Measurements from ENCODE around the gene GSE1.

The GSE1 gene

DNA sequence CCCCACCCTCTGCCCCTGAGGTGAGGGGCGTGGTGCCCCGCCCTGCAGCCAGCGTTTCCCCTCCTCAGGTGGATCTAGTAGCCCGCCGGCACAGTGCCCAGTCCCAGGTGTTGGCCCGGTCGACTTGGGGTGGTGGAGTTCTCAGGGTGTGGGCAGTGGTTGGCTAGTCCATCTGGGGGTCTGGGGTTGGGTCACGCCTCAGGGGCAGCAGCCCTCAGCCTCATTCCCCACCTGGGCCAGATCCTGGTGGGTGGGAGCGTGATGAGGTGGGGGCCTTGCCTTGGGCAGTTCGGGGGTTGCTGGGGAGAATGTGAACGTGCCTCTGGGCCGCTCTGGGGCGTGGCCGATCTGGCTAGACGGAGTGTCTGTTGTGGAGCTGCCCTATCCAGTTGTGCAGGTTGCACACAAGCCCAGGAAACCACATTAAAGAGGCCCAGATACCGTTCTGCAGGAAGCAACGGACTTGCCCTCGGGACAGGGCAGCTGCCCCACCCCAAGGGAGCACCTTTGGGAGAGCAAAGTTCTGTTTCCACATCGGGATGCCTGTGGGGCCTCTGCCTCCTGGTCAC is 32.0 kb downstream of the GSE1 start:
- H3K4me1 ChIP-seq (ENCODE audit: control insufficient read depth in 1 of 2, insufficient read depth in 1 of 2, low read depth in 1 of 2, low read length in 1 of 2) = peaks cover 12 to 14% of the 10 kb centered on the region in 2 experiments
- no peaks in the 10 kb centered on the region for H3K27me3 ChIP-seq
- TF ChIP-seq, protein P1, sequence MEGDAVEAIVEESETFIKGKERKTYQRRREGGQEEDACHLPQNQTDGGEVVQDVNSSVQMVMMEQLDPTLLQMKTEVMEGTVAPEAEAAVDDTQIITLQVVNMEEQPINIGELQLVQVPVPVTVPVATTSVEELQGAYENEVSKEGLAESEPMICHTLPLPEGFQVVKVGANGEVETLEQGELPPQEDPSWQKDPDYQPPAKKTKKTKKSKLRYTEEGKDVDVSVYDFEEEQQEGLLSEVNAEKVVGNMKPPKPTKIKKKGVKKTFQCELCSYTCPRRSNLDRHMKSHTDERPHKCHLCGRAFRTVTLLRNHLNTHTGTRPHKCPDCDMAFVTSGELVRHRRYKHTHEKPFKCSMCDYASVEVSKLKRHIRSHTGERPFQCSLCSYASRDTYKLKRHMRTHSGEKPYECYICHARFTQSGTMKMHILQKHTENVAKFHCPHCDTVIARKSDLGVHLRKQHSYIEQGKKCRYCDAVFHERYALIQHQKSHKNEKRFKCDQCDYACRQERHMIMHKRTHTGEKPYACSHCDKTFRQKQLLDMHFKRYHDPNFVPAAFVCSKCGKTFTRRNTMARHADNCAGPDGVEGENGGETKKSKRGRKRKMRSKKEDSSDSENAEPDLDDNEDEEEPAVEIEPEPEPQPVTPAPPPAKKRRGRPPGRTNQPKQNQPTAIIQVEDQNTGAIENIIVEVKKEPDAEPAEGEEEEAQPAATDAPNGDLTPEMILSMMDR (IDR thresholded peaks at IDR 0.05) = no peak
- peaks cover 57% of the 10 kb centered on the region for H3K36me3 ChIP-seq
- no peak overlapping the region for H3K4me3 ChIP-seq (ENCODE audit: low read depth in 1 of 2, low read length in 1 of 2)
- H3K9me3 ChIP-seq = no peaks in the 10 kb centered on the region
- no peak overlapping the region for H3K27ac ChIP-seq

DNA sequence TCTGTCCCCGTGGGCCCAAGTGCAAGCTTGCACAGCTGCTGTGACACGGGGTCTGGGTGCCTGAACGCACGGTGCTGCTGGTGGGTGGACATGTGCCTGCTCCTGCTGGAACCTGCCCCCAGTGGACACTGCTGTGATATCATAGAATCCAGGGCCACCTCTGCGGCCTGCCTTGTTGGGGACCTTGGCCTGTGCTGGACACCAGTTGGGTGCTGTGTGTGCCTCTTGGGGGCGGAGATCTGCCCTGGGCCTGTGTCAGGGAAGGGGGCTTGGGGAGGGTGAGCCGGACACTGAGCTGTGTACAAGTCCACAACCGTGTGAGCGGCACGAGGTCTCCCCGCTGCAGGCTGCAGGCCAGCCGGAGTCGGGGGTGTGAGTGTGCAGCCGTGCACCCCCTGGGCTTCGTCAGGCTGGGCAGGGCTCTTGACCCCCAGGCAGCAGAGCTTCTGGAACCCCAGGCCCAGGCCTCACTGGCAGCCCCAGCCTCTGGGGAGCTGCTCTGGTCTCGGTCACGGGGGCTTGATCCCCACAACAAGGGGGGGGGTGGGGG is 33.3 kb downstream of the GSE1 start:
- TF ChIP-seq, protein P1 (IDR thresholded peaks at IDR 0.05) = no peak
- Histone ChIP-seq H3K27ac (no peak overlapping the region), H3K9me3 (no peaks in the 10 kb centered on the region), H3K4me1 (ENCODE audit: control insufficient read depth in 1 of 2, insufficient read depth in 1 of 2, low read depth in 1 of 2, low read length in 1 of 2) (peaks cover 12% of the 10 kb centered on the region in 2 experiments), H3K36me3 (peaks cover 57% of the 10 kb centered on the region), H3K27me3 (no peaks in the 10 kb centered on the region), H3K4me3 (ENCODE audit: low read depth in 1 of 2, low read length in 1 of 2) (no peak overlapping the region)

DNA sequence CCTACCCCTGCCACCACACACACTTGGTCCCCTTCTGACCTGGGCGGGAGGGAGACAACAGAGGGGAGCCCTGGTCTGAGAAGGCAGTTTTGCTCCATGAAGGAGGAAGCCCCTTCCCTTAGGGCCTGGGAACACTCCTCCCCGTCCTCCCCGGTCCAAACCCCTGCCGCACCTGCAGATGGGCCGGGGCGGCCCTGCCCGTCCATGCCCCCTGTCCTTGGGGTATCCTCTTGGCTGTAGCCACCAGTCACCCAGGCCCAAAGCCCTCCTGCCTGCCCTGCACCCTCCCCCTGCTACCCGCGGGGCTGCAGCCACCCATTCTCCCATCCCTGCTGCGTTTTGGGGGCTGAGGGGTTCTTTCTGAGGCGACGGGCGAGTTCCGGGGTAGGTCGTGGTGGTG is 33.9 kb downstream of the GSE1 start:
- Histone ChIP-seq H3K9me3 (no peaks in the 10 kb centered on the region), H3K4me1 (ENCODE audit: control insufficient read depth in 1 of 2, insufficient read depth in 1 of 2, low read depth in 1 of 2, low read length in 1 of 2) (peaks cover 6 to 7% of the 10 kb centered on the region in 2 experiments), H3K36me3 (peaks cover 57% of the 10 kb centered on the region), H3K27me3 (no peaks in the 10 kb centered on the region), H3K27ac (no peak overlapping the region), H3K4me3 (ENCODE audit: low read depth in 1 of 2, low read length in 1 of 2) (no peak overlapping the region)
- TF ChIP-seq, protein P1 (IDR thresholded peaks at IDR 0.05) = no peak

DNA sequence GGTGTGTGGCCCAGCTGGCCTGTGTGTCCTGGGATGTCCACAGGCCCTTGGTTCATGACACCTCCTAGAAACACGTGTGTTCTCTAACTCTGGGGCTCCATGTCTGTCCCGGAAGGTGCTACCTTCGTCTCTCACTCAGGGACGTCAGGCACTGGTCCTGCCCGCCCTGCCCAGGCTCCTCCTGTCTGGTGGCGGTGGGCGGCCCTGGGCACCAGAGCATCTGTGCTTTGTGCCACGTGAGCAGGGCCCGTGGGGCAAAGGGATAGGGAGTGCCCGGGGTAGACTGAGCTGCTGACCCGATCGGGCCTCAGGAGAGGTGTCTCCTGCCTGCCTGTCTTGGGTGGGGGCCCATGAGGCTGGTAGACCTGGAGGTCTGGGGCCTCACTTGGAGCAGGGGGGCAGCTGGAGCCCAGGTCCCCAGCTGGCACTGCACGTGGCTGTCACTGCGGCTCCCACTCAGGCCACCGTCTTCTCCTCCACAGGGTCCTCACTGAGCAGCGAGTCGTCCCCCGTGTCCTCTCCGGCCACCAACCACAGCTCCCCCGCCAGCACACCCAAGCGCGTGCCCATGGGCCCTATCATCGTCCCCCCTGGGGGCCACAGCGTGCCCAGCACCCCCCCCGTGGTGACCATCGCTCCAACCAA is 35.1 kb downstream of the GSE1 start:
- TF ChIP-seq, protein P1 (IDR thresholded peaks at IDR 0.05) = no peak
- H3K4me3 ChIP-seq (ENCODE audit: low read depth in 1 of 2, low read length in 1 of 2) = no peak overlapping the region
- no peak overlapping the region for H3K27ac ChIP-seq
- peaks cover 5 to 6% of the 10 kb centered on the region in 2 experiments for H3K4me1 ChIP-seq (ENCODE audit: control insufficient read depth in 1 of 2, insufficient read depth in 1 of 2, low read depth in 1 of 2, low read length in 1 of 2)
- H3K27me3 ChIP-seq = no peaks in the 10 kb centered on the region
- no peaks in the 10 kb centered on the region for H3K9me3 ChIP-seq
- peaks cover 62% of the 10 kb centered on the region for H3K36me3 ChIP-seq

DNA sequence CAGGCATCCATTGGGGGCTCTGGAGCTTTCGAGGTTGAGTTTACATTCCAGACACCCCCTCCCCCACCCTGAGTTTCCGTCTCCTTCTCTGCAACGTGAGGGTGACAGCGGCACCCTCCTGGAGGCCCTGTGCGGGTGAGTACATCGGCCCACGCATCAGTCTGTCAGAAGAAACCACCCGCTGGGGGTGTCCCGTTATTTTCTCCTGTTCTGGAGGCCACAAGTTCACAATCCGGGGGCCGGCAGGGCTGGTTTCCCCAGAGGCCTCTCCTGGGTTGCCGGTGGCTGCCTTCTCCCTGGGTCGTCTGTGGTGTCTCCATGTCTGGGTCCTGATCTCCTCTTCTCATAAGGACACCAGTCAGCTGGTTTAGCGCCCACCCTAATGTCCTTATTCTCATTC is 35.7 kb downstream of the GSE1 start:
- peaks cover 0 to 6% of the 10 kb centered on the region in 2 experiments for H3K4me1 ChIP-seq (ENCODE audit: control insufficient read depth in 1 of 2, insufficient read depth in 1 of 2, low read depth in 1 of 2, low read length in 1 of 2)
- H3K27ac ChIP-seq = no peak overlapping the region
- H3K4me3 ChIP-seq (ENCODE audit: low read depth in 1 of 2, low read length in 1 of 2) = no peak overlapping the region
- H3K36me3 ChIP-seq = peaks cover 65% of the 10 kb centered on the region
- H3K9me3 ChIP-seq = no peaks in the 10 kb centered on the region
- no peaks in the 10 kb centered on the region for H3K27me3 ChIP-seq
- TF ChIP-seq, protein P1 (IDR thresholded peaks at IDR 0.05) = no peak

Measured in neutrophil (primary cell).